ENCODE data around the gene NRGN. TPM values are rescaled to one million over a fixed set of nuclear protein-coding genes. Genes with fewer than 3 reads are reported as not detected.

The NRGN gene
- polyA plus RNA-seq, 1 donor (not counting 4 experiments of a cell fraction or from before 2014, with no cell fraction given) = 0.97 TPM

DNA sequence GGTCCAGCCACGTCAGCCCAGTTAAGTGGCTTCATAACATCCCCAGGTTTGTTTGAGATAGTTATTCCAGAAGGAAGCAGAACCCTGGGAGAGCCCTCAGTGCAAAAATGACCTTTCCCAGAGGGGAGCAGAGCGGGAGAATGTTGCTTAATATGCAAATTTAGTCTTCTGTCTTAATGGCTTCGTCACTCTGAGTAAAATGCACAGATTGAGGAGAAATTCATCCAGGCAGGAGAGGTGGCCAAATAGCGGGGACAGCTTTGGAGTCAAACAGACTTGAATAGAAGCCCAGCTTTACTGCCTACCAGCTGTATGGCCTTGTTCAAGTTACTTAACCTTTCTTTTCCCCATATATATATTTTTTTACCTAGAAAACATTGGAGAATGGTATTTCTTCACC, 12.3 kb upstream of the NRGN start:
- Histone ChIP-seq H2AFZ (ENCODE audit: control insufficient read depth, low read length) (no peak overlapping the region), H3K9me1 (ENCODE audit: control insufficient read depth, extremely low read depth, insufficient read depth, low read length) (peaks cover 4% of the 10 kb centered on the region), H3K27ac (ENCODE audit: control insufficient read depth, insufficient read depth, low read length) (no peak overlapping the region), H3K4me1 (ENCODE audit: control insufficient read depth, extremely low read depth, insufficient read depth, low read length) (peaks cover 12% of the 10 kb centered on the region), H4K20me1 (ENCODE audit: control insufficient read depth, extremely low read depth, insufficient read depth, low read length) (no peaks in the 10 kb centered on the region), H3K27me3 (ENCODE audit: control insufficient read depth, extremely low read depth, insufficient read depth, low read length) (peaks cover 18% of the 10 kb centered on the region), H3K79me2 (ENCODE audit: control insufficient read depth, insufficient read depth, low read length) (no peaks in the 10 kb centered on the region), H3K4me3 (ENCODE audit: control insufficient read depth in 2 of 3, extremely low read depth in 1 of 3, insufficient read depth in 2 of 3, low read depth in 1 of 3, low read length in 3 of 3) (no peak overlapping the region), H3K9ac (ENCODE audit: control insufficient read depth, extremely low read depth, insufficient read depth, low read length) (no peak overlapping the region), H3K4me2 (ENCODE audit: control insufficient read depth, extremely low read depth, insufficient read depth, low read depth, low read length) (no peak overlapping the region), H3K9me3 (ENCODE audit: control insufficient read depth, low read depth, low read length) (no peaks in the 10 kb centered on the region), H3K36me3 (ENCODE audit: control insufficient read depth in 2 of 2, extremely low read depth in 1 of 2, insufficient read depth in 2 of 2, low read length in 2 of 2) (no peaks in the 10 kb centered on the region)
- dilution Hi-C loops (cut with MboI; ENCODE audit: extremely low pct_ligation_motif_present, low sequenced_read_pairs) = no loop called here
- DNase-seq (ENCODE audit: low read depth, low spot score) (no peak), FAIRE-seq (no peak)
- TF ChIP-seq EZH2 (IDR thresholded peaks at IDR 0.05; ENCODE audit: low read length) = no peak

DNA sequence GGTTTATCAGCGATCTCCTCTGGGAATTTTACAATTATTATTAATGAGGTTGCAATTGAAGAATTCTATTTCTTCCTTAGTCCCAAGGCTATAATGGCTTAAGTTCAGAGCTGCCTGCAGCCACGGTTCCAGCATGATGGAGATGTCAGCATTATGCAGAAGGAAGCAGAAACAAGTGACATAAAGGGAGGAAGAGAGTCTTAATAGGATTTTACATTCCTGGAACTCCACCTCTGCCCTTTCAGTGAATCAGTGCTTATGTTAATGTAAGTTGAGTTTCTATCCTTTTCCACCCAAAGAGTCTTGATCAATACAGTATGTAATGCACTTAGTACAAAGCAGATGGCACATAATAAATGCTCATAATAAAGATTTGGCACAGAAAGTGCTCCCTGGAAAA, 11.6 kb upstream of the NRGN start:
- Histone ChIP-seq H3K4me1 (ENCODE audit: control insufficient read depth, extremely low read depth, insufficient read depth, low read length) (peaks cover 12% of the 10 kb centered on the region), H3K4me3 (ENCODE audit: control insufficient read depth in 2 of 3, extremely low read depth in 1 of 3, insufficient read depth in 2 of 3, low read depth in 1 of 3, low read length in 3 of 3) (no peak overlapping the region), H3K9ac (ENCODE audit: control insufficient read depth, extremely low read depth, insufficient read depth, low read length) (no peak overlapping the region), H3K9me1 (ENCODE audit: control insufficient read depth, extremely low read depth, insufficient read depth, low read length) (peaks cover 4% of the 10 kb centered on the region), H3K79me2 (ENCODE audit: control insufficient read depth, insufficient read depth, low read length) (no peaks in the 10 kb centered on the region), H2AFZ (ENCODE audit: control insufficient read depth, low read length) (no peak overlapping the region), H3K27ac (ENCODE audit: control insufficient read depth, insufficient read depth, low read length) (no peak overlapping the region), H3K36me3 (ENCODE audit: control insufficient read depth in 2 of 2, extremely low read depth in 1 of 2, insufficient read depth in 2 of 2, low read length in 2 of 2) (no peaks in the 10 kb centered on the region), H3K9me3 (ENCODE audit: control insufficient read depth, low read depth, low read length) (no peaks in the 10 kb centered on the region), H3K27me3 (ENCODE audit: control insufficient read depth, extremely low read depth, insufficient read depth, low read length) (peaks cover 15% of the 10 kb centered on the region), H4K20me1 (ENCODE audit: control insufficient read depth, extremely low read depth, insufficient read depth, low read length) (no peaks in the 10 kb centered on the region), H3K4me2 (ENCODE audit: control insufficient read depth, extremely low read depth, insufficient read depth, low read depth, low read length) (no peak overlapping the region)
- TF ChIP-seq, protein P1, sequence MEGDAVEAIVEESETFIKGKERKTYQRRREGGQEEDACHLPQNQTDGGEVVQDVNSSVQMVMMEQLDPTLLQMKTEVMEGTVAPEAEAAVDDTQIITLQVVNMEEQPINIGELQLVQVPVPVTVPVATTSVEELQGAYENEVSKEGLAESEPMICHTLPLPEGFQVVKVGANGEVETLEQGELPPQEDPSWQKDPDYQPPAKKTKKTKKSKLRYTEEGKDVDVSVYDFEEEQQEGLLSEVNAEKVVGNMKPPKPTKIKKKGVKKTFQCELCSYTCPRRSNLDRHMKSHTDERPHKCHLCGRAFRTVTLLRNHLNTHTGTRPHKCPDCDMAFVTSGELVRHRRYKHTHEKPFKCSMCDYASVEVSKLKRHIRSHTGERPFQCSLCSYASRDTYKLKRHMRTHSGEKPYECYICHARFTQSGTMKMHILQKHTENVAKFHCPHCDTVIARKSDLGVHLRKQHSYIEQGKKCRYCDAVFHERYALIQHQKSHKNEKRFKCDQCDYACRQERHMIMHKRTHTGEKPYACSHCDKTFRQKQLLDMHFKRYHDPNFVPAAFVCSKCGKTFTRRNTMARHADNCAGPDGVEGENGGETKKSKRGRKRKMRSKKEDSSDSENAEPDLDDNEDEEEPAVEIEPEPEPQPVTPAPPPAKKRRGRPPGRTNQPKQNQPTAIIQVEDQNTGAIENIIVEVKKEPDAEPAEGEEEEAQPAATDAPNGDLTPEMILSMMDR (optimal IDR thresholded peaks at IDR 0.05 in 1 of 3, IDR thresholded peaks at IDR 0.05 in 1 of 3, conservative IDR thresholded peaks at IDR 0.05 in 1 of 3; ENCODE audit: extremely low read depth in 1 of 3, insufficient read depth in 2 of 3, low read length in 3 of 3) = no peak
- TF ChIP-seq EZH2 (IDR thresholded peaks at IDR 0.05; ENCODE audit: low read length) = no peak
- dilution Hi-C loops (cut with MboI; ENCODE audit: extremely low pct_ligation_motif_present, low sequenced_read_pairs) = no loop called here
- DNase-seq (ENCODE audit: low read depth, low spot score) = no peak
- no peak for FAIRE-seq

DNA sequence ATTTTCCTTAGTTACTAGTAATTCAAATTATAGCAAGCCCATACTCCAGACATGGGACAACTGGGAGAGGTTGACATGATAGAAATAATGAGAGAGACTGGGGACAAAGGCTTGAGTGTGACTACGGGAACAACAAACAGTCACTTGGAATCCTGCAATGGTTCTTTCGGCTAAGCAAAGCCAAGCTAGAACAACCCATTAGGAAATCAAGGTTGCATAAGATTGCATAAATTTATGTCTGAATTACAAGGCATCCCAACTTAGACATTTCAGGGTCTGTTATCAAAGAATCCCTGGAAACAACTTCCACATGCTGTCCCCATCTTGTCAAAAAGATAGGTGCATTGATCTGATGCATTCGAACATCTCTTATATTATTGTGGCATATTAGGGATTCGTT, 10.2 kb upstream of the NRGN start:
- Histone ChIP-seq H3K27me3 (ENCODE audit: control insufficient read depth, extremely low read depth, insufficient read depth, low read length) (peaks cover 1% of the 10 kb centered on the region), H3K4me3 (ENCODE audit: control insufficient read depth in 2 of 3, extremely low read depth in 1 of 3, insufficient read depth in 2 of 3, low read depth in 1 of 3, low read length in 3 of 3) (no peak overlapping the region), H3K9ac (ENCODE audit: control insufficient read depth, extremely low read depth, insufficient read depth, low read length) (no peak overlapping the region), H3K9me3 (ENCODE audit: control insufficient read depth, low read depth, low read length) (no peaks in the 10 kb centered on the region), H3K9me1 (ENCODE audit: control insufficient read depth, extremely low read depth, insufficient read depth, low read length) (peaks cover 4% of the 10 kb centered on the region), H2AFZ (ENCODE audit: control insufficient read depth, low read length) (no peak overlapping the region), H3K27ac (ENCODE audit: control insufficient read depth, insufficient read depth, low read length) (no peak overlapping the region), H3K36me3 (ENCODE audit: control insufficient read depth in 2 of 2, extremely low read depth in 1 of 2, insufficient read depth in 2 of 2, low read length in 2 of 2) (no peaks in the 10 kb centered on the region), H4K20me1 (ENCODE audit: control insufficient read depth, extremely low read depth, insufficient read depth, low read length) (no peaks in the 10 kb centered on the region), H3K79me2 (ENCODE audit: control insufficient read depth, insufficient read depth, low read length) (no peaks in the 10 kb centered on the region), H3K4me1 (ENCODE audit: control insufficient read depth, extremely low read depth, insufficient read depth, low read length) (peaks cover 12% of the 10 kb centered on the region), H3K4me2 (ENCODE audit: control insufficient read depth, extremely low read depth, insufficient read depth, low read depth, low read length) (no peak overlapping the region)
- dilution Hi-C loops (cut with MboI; ENCODE audit: extremely low pct_ligation_motif_present, low sequenced_read_pairs) = no loop called here
- TF ChIP-seq, protein P1 (optimal IDR thresholded peaks at IDR 0.05 in 1 of 3, IDR thresholded peaks at IDR 0.05 in 1 of 3, conservative IDR thresholded peaks at IDR 0.05 in 1 of 3; ENCODE audit: extremely low read depth in 1 of 3, insufficient read depth in 2 of 3, low read length in 3 of 3) = no peak
- TF ChIP-seq EZH2 (IDR thresholded peaks at IDR 0.05; ENCODE audit: low read length) = no peak
- DNase-seq (ENCODE audit: low read depth, low spot score) (no peak), FAIRE-seq (no peak)

Measured in keratinocyte (primary cell).